ENCODE measurements around the gene SMIM29.
"Not testable (repeated sequence)": the region's sequence is repeated elsewhere in the genome, so short reads cannot be mapped to it uniquely, and the experiment has no call there.

Gene SMIM29

GRCh38 chr6:34248727-34249468, at the start of gene SMIM29:
TSS of gene SMIM29 (minus strand) at chr6:34249006. CDS start at chr6:34247791, 1,215 bp downstream.
- DNase-seq: peak; percentile 81 to 93

GRCh38 chr6:34295721-34296120, 46.9 kb upstream of the SMIM29 start:
- peak in 1 of 2 donors; percentile 92 for DNase-seq

GRCh38 chr6:34292954-34293353, 44.1 kb upstream of the SMIM29 start:
- no peak for DNase-seq

GRCh38 chr6:34289137-34289536, 40.3 kb upstream of the SMIM29 start:
- DNase-seq: no peak

GRCh38 chr6:34288581-34288980, 39.8 kb upstream of the SMIM29 start:
- DNase-seq: no peak

- no peak for DNase-seq
Observed at GRCh38 chr6:34285448-34286164, 36.8 kb upstream of the SMIM29 start.

GRCh38 chr6:34284563-34285447, 36.0 kb upstream of the SMIM29 start:
- peak; percentile 25 to 86 for DNase-seq

GRCh38 chr6:34281702-34282334, 33.0 kb upstream of the SMIM29 start:
- DNase-seq: no peak

GRCh38 chr6:34280216-34280615, 31.4 kb upstream of the SMIM29 start:
- no peak for DNase-seq

GRCh38 chr6:34278833-34279232, 30.0 kb upstream of the SMIM29 start:
- no peak for DNase-seq

GRCh38 chr6:34277763-34278112, 28.9 kb upstream of the SMIM29 start:
- no peak for DNase-seq

- no peak for DNase-seq
Observed at GRCh38 chr6:34276881-34277762, 28.3 kb upstream of the SMIM29 start.

GRCh38 chr6:34276191-34276590, 27.4 kb upstream of the SMIM29 start:
- no peak for DNase-seq

GRCh38 chr6:34275128-34275804, 26.5 kb upstream of the SMIM29 start:
- DNase-seq: no peak

- DNase-seq: no peak
Observed at GRCh38 chr6:34274129-34274528, 25.3 kb upstream of the SMIM29 start.

GRCh38 chr6:34273242-34273805, 24.5 kb upstream of the SMIM29 start:
- peak; percentile 6 to 90 for DNase-seq

- peak in 1 of 2 donors; percentile 6 for DNase-seq
Observed at GRCh38 chr6:34272013-34272926, 23.5 kb upstream of the SMIM29 start.

GRCh38 chr6:34269658-34270341, 21.0 kb upstream of the SMIM29 start:
- not testable (repeated sequence) for DNase-seq

GRCh38 chr6:34269132-34269531, 20.3 kb upstream of the SMIM29 start:
- not testable (repeated sequence) for DNase-seq
